ENCODE results near the gene HDGFL3. TPM values are rescaled to one million over a fixed set of nuclear protein-coding genes. Genes with fewer than 3 reads are reported as not detected.

Gene HDGFL3
- total and polyA plus RNA-seq, 10 of the 15 experiments (the other 5 are each of a cell fraction or from before 2014, with no cell fraction given), result 5.6 to 40.6 (median 15.8) TPM

DNA sequence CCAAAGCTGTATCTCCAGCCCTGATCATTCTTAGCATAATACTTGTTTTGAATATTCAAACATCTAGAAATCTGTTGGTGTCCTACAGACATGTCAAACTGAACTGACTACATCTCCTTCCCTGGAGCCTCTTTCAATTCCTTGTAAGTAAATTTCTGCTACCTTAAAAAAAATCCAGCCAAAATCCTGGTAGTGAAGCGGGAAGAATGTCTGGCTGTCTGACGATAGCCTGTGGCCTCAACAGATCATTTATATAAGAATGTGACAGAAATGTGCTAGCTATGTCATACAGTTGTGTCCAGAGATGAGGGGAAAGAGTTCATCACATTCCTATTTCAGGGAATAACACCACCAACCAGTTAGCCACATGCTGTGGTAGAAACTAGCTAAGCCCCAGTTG is 118.7 kb downstream of the HDGFL3 start:
- no peaks in the 10 kb centered on the region for H3K36me3 ChIP-seq (ENCODE audit: control insufficient read depth in 2 of 2, insufficient read depth in 2 of 2, low read length in 1 of 2)
- no peaks in the 10 kb centered on the region for H3K9me3 ChIP-seq (replicated peaks; ENCODE audit: control insufficient read depth, insufficient read depth, low read length)
- BruUV-seq (replicated peaks), result no TSS peak
- no peak overlapping the region for H3K4me3 ChIP-seq
- no peak overlapping the region for H3K27ac ChIP-seq (ENCODE audit: control insufficient read depth, insufficient read depth)
- no peak for TF ChIP-seq NFXL1 (IDR thresholded peaks at IDR 0.05; ENCODE audit: borderline replicate concordance)
- ChIA-PET RAD21 (ENCODE audit: unreplicated experiment) (no interaction called here), CTCF (no interaction called here), SMC1A (ENCODE audit: uncharacterized antibody, unreplicated experiment) (no interaction called here), POLR2A (no interaction called here)
- DNase-seq (ENCODE audit: low read depth, low spot score) (no peak), ATAC-seq (no peak), FAIRE-seq (no peak)
- in situ Hi-C loops (cut with MboI), result no loop called here
- no peak overlapping the region for H3K9ac ChIP-seq (ENCODE audit: control insufficient read depth, insufficient read depth, low read length)
- no peaks in the 10 kb centered on the region for H4K20me1 ChIP-seq (ENCODE audit: control insufficient read depth, insufficient read depth)
- no peaks in the 10 kb centered on the region for H3K79me2 ChIP-seq (ENCODE audit: control insufficient read depth, insufficient read depth, low read length)
- 73% methylated on average over 2 of the region's 2 CpGs for WGBS (ENCODE audit: insufficient coverage, insufficient replicate concordance, low lambda C conversion rate, missing lambda C conversion rate)
- peaks cover 6% of the 10 kb centered on the region for H3K4me1 ChIP-seq (ENCODE audit: control insufficient read depth, insufficient read depth, low read length)
- no peaks in the 10 kb centered on the region; a peak in 1 of 4 replicates for H3K27me3 ChIP-seq (replicated peaks in 1 of 2; ENCODE audit: control insufficient read depth in 2 of 2, insufficient read depth in 2 of 2, low read length in 1 of 2)
- no peak overlapping the region for H3K4me2 ChIP-seq (ENCODE audit: control insufficient read depth, insufficient read depth)
- intact Hi-C loops (cut with micrococcal nuclease; ENCODE audit: unreplicated experiment), result no loop called here
- H2AFZ ChIP-seq (ENCODE audit: control insufficient read depth, low read depth, low read length), result no peak overlapping the region

GRCh38 chr15:83087576-83087975 is 120.0 kb downstream of the HDGFL3 start:
- ChIA-PET SMC1A (ENCODE audit: uncharacterized antibody, unreplicated experiment) (no interaction called here), CTCF (interaction anchor here (0.7 kb wide), 1 partner anchor 1012 kb away, joined by 3 read pairs; no protein-coding TSS in a partner anchor)

More at GRCh38 chr15:83087576-83087975, 120.0 kb downstream of the HDGFL3 start:
- no peak for TF ChIP-seq RELA (IDR thresholded peaks at IDR 0.05; ENCODE audit: borderline replicate concordance, partially characterized antibody)
- no peak for TF ChIP-seq CREB1 (IDR thresholded peaks at IDR 0.05; ENCODE audit: low read depth)
- no peak for TF ChIP-seq MXI1 (IDR thresholded peaks at IDR 0.05; ENCODE audit: low read depth, low read length)
- TF ChIP-seq ZNF24 (IDR thresholded peaks at IDR 0.05), result no peak
- no peak for TF ChIP-seq GATAD2B (conservative IDR thresholded peaks at IDR 0.05; ENCODE audit: low read depth)
- TF ChIP-seq BHLHE40 (IDR thresholded peaks at IDR 0.05; ENCODE audit: borderline replicate concordance in 1 of 2, low read depth in 2 of 2, low read length in 1 of 2), result no peak
- TF ChIP-seq WRNIP1 (IDR thresholded peaks at IDR 0.05; ENCODE audit: borderline replicate concordance, low read depth, low read length), result no peak
- no peak for TF ChIP-seq ZBTB4 (CRISPR knock-in tag; IDR thresholded peaks at IDR 0.05)
- TF ChIP-seq SMARCA5 (IDR thresholded peaks at IDR 0.05), result no peak
- TF ChIP-seq RFX5 (IDR thresholded peaks at IDR 0.05; ENCODE audit: low read depth, low read length), result no peak
- no peak for TF ChIP-seq POLR2AphosphoS5 (IDR thresholded peaks at IDR 0.05; ENCODE audit: low read length)
- TF ChIP-seq, protein P1, sequence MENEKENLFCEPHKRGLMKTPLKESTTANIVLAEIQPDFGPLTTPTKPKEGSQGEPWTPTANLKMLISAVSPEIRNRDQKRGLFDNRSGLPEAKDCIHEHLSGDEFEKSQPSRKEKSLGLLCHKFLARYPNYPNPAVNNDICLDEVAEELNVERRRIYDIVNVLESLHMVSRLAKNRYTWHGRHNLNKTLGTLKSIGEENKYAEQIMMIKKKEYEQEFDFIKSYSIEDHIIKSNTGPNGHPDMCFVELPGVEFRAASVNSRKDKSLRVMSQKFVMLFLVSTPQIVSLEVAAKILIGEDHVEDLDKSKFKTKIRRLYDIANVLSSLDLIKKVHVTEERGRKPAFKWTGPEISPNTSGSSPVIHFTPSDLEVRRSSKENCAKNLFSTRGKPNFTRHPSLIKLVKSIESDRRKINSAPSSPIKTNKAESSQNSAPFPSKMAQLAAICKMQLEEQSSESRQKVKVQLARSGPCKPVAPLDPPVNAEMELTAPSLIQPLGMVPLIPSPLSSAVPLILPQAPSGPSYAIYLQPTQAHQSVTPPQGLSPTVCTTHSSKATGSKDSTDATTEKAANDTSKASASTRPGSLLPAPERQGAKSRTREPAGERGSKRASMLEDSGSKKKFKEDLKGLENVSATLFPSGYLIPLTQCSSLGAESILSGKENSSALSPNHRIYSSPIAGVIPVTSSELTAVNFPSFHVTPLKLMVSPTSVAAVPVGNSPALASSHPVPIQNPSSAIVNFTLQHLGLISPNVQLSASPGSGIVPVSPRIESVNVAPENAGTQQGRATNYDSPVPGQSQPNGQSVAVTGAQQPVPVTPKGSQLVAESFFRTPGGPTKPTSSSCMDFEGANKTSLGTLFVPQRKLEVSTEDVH (IDR thresholded peaks at IDR 0.05; ENCODE audit: low read depth, partially characterized antibody), result no peak
- no peaks in the 10 kb centered on the region for H3K36me3 ChIP-seq (ENCODE audit: control insufficient read depth in 2 of 2, insufficient read depth in 2 of 2, low read length in 1 of 2)
- H3K27ac ChIP-seq (ENCODE audit: control insufficient read depth, insufficient read depth), result no peak overlapping the region
- intact Hi-C loops (cut with micrococcal nuclease; ENCODE audit: unreplicated experiment), result no loop called here
- peaks cover 6% of the 10 kb centered on the region for H3K4me1 ChIP-seq (ENCODE audit: control insufficient read depth, insufficient read depth, low read length)
- BruUV-seq (replicated peaks), result no TSS peak
- POLR2A ChIA-PET, result no interaction called here
- H3K79me2 ChIP-seq (ENCODE audit: control insufficient read depth, insufficient read depth, low read length), result no peaks in the 10 kb centered on the region
- no peak for ATAC-seq
- H3K9me3 ChIP-seq (replicated peaks; ENCODE audit: control insufficient read depth, insufficient read depth, low read length), result no peaks in the 10 kb centered on the region
- FAIRE-seq, result no peak
- in situ Hi-C loops (cut with MboI), result no loop called here
- H3K27me3 ChIP-seq (replicated peaks in 1 of 2; ENCODE audit: control insufficient read depth in 2 of 2, insufficient read depth in 2 of 2, low read length in 1 of 2), result no peaks in the 10 kb centered on the region; a peak in 1 of 4 replicates
- RAD21 ChIA-PET (ENCODE audit: unreplicated experiment), result no interaction called here
- 36% methylated on average over 2 of the region's 2 CpGs for WGBS (ENCODE audit: insufficient coverage, insufficient replicate concordance, low lambda C conversion rate, missing lambda C conversion rate)
- H4K20me1 ChIP-seq (ENCODE audit: control insufficient read depth, insufficient read depth), result no peaks in the 10 kb centered on the region
- H3K4me3 ChIP-seq, result no peak overlapping the region
- no peak overlapping the region for H3K9ac ChIP-seq (ENCODE audit: control insufficient read depth, insufficient read depth, low read length)
- H3K4me2 ChIP-seq (ENCODE audit: control insufficient read depth, insufficient read depth), result no peak overlapping the region
- no peak overlapping the region for H2AFZ ChIP-seq (ENCODE audit: control insufficient read depth, low read depth, low read length)
- no peak for DNase-seq (ENCODE audit: low read depth, low spot score)
